Kidney (tissue), 14 donors: Measurements from ENCODE around the gene TRMT13. TPM values are rescaled to one million over a fixed set of nuclear protein-coding genes. Genes with fewer than 3 reads are reported as not detected.

Source experiments
- DNase-seq, 5 donors: peaks; one replicate each; pipeline ENCODE4 v3.0.0-alpha.2; 2013 to 2020
- FAIRE-seq: peaks from 2 replicates; lab custom pipeline; 2012; peaks lifted over from hg19 to GRCh38; lab: Jason Lieb, UNC
- H3K27ac ChIP-seq, 2 donors: one replicate each; pipeline ENCODE4 v1.7.0; 2013; ENCODE audit warnings: low read depth in 2 of 2, low read length in 2 of 2, inconsistent platforms in 1 of 2
- H3K27me3 ChIP-seq: one replicate; pipeline ENCODE4 v1.7.1; 2013; ENCODE audit warnings: low read length, inconsistent platforms; ENCODE audit not compliant: control insufficient read depth, insufficient read depth
- H3K36me3 ChIP-seq, 3 donors: one replicate each; pipeline versions ENCODE4 v1.7.0 to v1.7.1; 2013; ENCODE audit warnings: low read length in 3 of 3, control low read depth in 1 of 3, inconsistent platforms in 1 of 3; ENCODE audit not compliant: insufficient read depth in 3 of 3, control insufficient read depth in 2 of 3
- H3K4me1 ChIP-seq, 3 donors: one replicate each; pipeline versions ENCODE4 v1.7.0 to v1.7.1; 2013; ENCODE audit warnings: low read length in 3 of 3, inconsistent platforms in 1 of 3, low read depth in 1 of 3; ENCODE audit not compliant: control insufficient read depth in 2 of 3, insufficient read depth in 2 of 3
- H3K4me3 ChIP-seq, 3 donors: one replicate each; pipeline versions ENCODE4 v1.7.0 to v1.8.1; 2013; ENCODE audit warnings: low read length in 3 of 3, control low read depth in 1 of 3, inconsistent platforms in 1 of 3
- H3K9ac ChIP-seq, 3 donors: one replicate each; pipeline versions ENCODE4 v1.7.0 to v1.7.1; 2013; ENCODE audit warnings: low read length in 3 of 3, control low read depth in 1 of 3, inconsistent platforms in 1 of 3
- H3K9me3 ChIP-seq, 3 donors: one replicate each; pipeline versions ENCODE4 v1.7.0 to v1.7.1; 2013; ENCODE audit warnings: low read length in 3 of 3, control low read depth in 1 of 3, inconsistent platforms in 1 of 3; ENCODE audit not compliant: control insufficient read depth in 2 of 3, insufficient read depth in 1 of 3
- intact Hi-C: fragments of 100-400 bp; cut with DNase I; formaldehyde crosslinking; loops from one replicate; pipeline ENCODE4 v1.11.1; 2022
- polyA plus RNA-seq: library from polyadenylated mRNA; stranded (reverse); fragments of 350-450 nt; fragmentation: Illumina TruSeq; extraction: RNeasy Lipid Tissue Mini Kit (QIAGEN cat#74804); gene quantifications from one replicate; pipeline ENCODE4 v1.2.3, GENCODE V29; 2014; ENCODE audit warnings: low read depth, low replicate concordance; ENCODE audit not compliant: insufficient read depth
- total RNA-seq: library from RNA; stranded (reverse); fragmentation: NEBNext Ultra II Directional; extraction: Animal tissue kit (Norgen Biotek cat#: 25700); gene quantifications from one replicate; pipeline ENCODE4 v1.2.1, GENCODE V29; 2021
- TF ChIP-seq, protein P1 (sequence below): IDR thresholded peaks from 3 replicates; pipeline ENCODE4 v1.5.1; 2012; ENCODE audit warnings: mild to moderate bottlenecking, moderate library complexity, borderline replicate concordance; ENCODE audit not compliant: insufficient read depth; ENCODE audit errors: extremely low read depth
- donor health status: control.
- donor health status: control.
- donor health status: control.
- donor health status: control.
- donor health status: control.
- donor health status: DM: yes; HTN: yes; CAD: no.
- donor health status: Normal renal cell carcinoma (clear cell type).

The TRMT13 gene
- total and polyA plus RNA-seq, 2 donors from 2014 or later = 5.9 to 16.9 TPM

DNA sequence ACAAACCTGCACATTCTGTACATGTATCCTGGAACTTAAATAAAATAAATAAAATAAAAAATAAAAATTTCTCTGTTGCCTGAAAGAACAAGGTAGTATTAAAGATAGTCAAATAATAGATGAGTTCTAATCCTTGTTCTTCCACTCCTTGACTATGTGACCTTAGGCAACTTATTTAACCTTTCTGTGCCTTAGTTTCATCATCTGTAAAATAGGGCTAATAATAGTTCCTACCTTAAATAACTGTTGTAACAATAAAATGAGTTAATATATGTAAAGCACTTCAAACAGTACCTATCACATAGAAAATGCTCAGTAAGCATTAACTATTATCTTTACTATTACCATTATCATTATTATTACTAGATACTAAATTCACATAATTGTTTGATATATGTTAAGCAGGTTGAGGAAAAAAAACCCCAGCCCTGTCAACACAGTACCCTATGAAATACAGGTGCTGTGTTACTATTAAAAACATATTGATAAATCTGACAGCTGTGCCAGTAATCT is 23.4 kb upstream of the TRMT13 start:
- DNase-seq (no peak), FAIRE-seq (no peak)
- TF ChIP-seq, protein P1, sequence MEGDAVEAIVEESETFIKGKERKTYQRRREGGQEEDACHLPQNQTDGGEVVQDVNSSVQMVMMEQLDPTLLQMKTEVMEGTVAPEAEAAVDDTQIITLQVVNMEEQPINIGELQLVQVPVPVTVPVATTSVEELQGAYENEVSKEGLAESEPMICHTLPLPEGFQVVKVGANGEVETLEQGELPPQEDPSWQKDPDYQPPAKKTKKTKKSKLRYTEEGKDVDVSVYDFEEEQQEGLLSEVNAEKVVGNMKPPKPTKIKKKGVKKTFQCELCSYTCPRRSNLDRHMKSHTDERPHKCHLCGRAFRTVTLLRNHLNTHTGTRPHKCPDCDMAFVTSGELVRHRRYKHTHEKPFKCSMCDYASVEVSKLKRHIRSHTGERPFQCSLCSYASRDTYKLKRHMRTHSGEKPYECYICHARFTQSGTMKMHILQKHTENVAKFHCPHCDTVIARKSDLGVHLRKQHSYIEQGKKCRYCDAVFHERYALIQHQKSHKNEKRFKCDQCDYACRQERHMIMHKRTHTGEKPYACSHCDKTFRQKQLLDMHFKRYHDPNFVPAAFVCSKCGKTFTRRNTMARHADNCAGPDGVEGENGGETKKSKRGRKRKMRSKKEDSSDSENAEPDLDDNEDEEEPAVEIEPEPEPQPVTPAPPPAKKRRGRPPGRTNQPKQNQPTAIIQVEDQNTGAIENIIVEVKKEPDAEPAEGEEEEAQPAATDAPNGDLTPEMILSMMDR = no peak
- no peaks in the 10 kb centered on the region for H3K9me3 ChIP-seq
- H3K4me1 ChIP-seq = no peaks in the 10 kb centered on the region
- no peak overlapping the region for H3K9ac ChIP-seq
- peaks cover 0 to 2% (median 2%) of the 10 kb centered on the region in 3 donors for H3K36me3 ChIP-seq
- intact Hi-C loops = no loop called here
- H3K27me3 ChIP-seq = no peaks in the 10 kb centered on the region
- no peak overlapping the region for H3K27ac ChIP-seq
- no peak overlapping the region for H3K4me3 ChIP-seq

DNA sequence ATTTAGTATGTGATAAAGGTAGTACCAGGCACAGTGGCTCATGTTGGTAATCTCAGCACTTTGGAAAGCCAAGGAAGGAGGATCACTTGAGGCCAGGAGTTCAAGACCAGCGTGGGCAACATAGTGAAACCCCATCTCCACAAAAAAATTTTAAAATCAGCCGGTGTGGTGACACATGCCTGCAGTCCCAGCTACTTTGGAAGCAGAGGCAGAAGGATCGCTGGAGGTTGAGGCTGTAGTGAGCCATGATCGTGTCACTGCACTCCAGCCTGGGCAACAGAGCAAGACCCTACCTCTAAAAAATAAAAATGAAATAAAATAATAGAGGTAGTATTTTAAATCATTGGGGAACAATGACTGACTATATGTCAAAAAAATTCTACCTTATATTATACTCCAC is 17.4 kb upstream of the TRMT13 start:
- H3K36me3 ChIP-seq = peaks cover 0 to 2% (median 0%) of the 10 kb centered on the region in 3 donors
- intact Hi-C loops = no loop called here
- H3K4me3 ChIP-seq = no peak overlapping the region
- H3K9ac ChIP-seq = no peak overlapping the region
- no peaks in the 10 kb centered on the region for H3K27me3 ChIP-seq
- FAIRE-seq (no peak), DNase-seq (no peak)
- no peaks in the 10 kb centered on the region for H3K4me1 ChIP-seq
- no peaks in the 10 kb centered on the region for H3K9me3 ChIP-seq
- H3K27ac ChIP-seq = no peak overlapping the region
- TF ChIP-seq, protein P1 = no peak

DNA sequence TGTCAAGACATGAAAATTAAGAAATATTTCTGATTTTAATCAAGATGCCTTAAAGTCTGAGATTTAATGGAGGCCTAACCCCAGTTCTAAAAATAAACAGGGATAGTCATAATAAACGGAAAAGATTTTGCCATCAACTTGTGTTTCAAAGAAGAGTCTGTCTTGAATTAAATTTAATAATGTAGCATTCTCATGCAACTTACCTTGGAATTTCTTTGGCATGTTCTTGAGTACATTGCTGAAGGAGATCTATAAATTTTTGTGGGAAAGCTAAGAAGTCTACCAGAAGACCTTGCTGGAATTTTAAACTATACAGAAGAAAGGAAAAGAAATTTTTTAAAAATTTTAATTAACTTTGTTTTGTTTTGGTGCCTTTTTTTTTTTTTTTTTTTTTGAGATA is 10.8 kb upstream of the TRMT13 start:
- Histone ChIP-seq H3K27ac (no peak overlapping the region), H3K4me3 (no peak overlapping the region), H3K4me1 (no peaks in the 10 kb centered on the region), H3K9ac (no peak overlapping the region), H3K36me3 (peaks cover 0 to 2% (median 0%) of the 10 kb centered on the region in 3 donors), H3K9me3 (no peaks in the 10 kb centered on the region), H3K27me3 (no peaks in the 10 kb centered on the region)
- intact Hi-C loops = no loop called here
- TF ChIP-seq, protein P1 = no peak
- no peak for DNase-seq
- no peak for FAIRE-seq

GRCh38 chr1:100127226-100127625 is 5.7 kb upstream of the TRMT13 start:
- intact Hi-C loops = no loop called here
- TF ChIP-seq, protein P1 = no peak
- FAIRE-seq = no peak
- Histone ChIP-seq H3K27ac (no peak overlapping the region), H3K4me1 (peaks cover 0 to 4% (median 0%) of the 10 kb centered on the region in 3 donors), H3K36me3 (no peaks in the 10 kb centered on the region), H3K9ac (no peak overlapping the region), H3K9me3 (no peaks in the 10 kb centered on the region), H3K4me3 (no peak overlapping the region), H3K27me3 (no peaks in the 10 kb centered on the region)
- DNase-seq = no peak
